ENCODE data around the gene FBH1. TPM values are rescaled to one million over a fixed set of nuclear protein-coding genes. Genes with fewer than 3 reads are reported as not detected.

The FBH1 gene
- total RNA-seq, 4 donors from 2014 or later: 62.6 to 96.9 (median 68.2) TPM

DNA sequence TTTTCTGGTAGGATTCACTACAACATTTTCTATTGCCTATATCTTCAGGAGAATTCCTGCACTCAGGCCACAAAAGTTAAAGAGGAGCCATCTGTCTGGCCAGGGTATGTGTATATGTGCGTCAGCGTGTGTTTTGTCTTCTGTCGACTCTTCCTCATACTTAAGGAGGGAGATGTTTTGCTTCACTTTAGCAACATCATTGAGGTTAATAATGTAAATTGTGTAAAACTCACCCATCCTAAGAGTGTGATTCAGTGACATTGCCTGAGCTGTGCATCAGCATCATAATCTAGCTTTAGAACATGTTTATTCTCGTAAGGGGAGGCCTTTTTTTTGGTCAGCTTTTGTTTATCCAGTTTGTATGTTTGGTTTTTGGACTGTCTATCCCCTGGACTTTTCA, 23.7 kb downstream of the FBH1 start:
- TF ChIP-seq, protein P1, sequence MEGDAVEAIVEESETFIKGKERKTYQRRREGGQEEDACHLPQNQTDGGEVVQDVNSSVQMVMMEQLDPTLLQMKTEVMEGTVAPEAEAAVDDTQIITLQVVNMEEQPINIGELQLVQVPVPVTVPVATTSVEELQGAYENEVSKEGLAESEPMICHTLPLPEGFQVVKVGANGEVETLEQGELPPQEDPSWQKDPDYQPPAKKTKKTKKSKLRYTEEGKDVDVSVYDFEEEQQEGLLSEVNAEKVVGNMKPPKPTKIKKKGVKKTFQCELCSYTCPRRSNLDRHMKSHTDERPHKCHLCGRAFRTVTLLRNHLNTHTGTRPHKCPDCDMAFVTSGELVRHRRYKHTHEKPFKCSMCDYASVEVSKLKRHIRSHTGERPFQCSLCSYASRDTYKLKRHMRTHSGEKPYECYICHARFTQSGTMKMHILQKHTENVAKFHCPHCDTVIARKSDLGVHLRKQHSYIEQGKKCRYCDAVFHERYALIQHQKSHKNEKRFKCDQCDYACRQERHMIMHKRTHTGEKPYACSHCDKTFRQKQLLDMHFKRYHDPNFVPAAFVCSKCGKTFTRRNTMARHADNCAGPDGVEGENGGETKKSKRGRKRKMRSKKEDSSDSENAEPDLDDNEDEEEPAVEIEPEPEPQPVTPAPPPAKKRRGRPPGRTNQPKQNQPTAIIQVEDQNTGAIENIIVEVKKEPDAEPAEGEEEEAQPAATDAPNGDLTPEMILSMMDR (IDR thresholded peaks at IDR 0.05 in 4 of 5, conservative IDR thresholded peaks at IDR 0.05 in 1 of 5): no peak
- no peak for TF ChIP-seq POLR2A (IDR thresholded peaks at IDR 0.05)
- intact Hi-C loops (cut with DNase I; ENCODE audit: low total_unique reads) (no loop called here), in situ Hi-C loops (cut with MboI; ENCODE audit: low sequenced_read_pairs in 4 of 4) (no loop called here)
- no peak for ATAC-seq
- H3K4me1 ChIP-seq: peaks cover 0 to 4% of the 10 kb centered on the region in 2 donors
- H3K4me3 ChIP-seq: no peak overlapping the region
- H3K27me3 ChIP-seq: no peaks in the 10 kb centered on the region
- H3K27ac ChIP-seq: no peak overlapping the region
- peaks cover 0 to 100% of the 10 kb centered on the region in 2 donors for H3K36me3 ChIP-seq
- no peaks in the 10 kb centered on the region for H3K9me3 ChIP-seq
- no peak for DNase-seq

GRCh38 chr10:5915451-5915850, 25.4 kb downstream of the FBH1 start:
- Histone ChIP-seq H3K4me3 (no peak overlapping the region), H3K27ac (no peak overlapping the region), H3K4me1 (peaks cover 0 to 2% of the 10 kb centered on the region in 2 donors), H3K9me3 (no peaks in the 10 kb centered on the region), H3K27me3 (no peaks in the 10 kb centered on the region), H3K36me3 (peaks cover 0 to 99% of the 10 kb centered on the region in 2 donors)
- intact Hi-C loops (cut with DNase I; ENCODE audit: low total_unique reads) (no loop called here), in situ Hi-C loops (cut with MboI; ENCODE audit: low sequenced_read_pairs in 4 of 4) (no loop called here)
- DNase-seq (no peak), ATAC-seq (no peak)
- TF ChIP-seq POLR2A (IDR thresholded peaks at IDR 0.05): no peak
- TF ChIP-seq, protein P1 (IDR thresholded peaks at IDR 0.05 in 4 of 5, conservative IDR thresholded peaks at IDR 0.05 in 1 of 5): no peak

DNA sequence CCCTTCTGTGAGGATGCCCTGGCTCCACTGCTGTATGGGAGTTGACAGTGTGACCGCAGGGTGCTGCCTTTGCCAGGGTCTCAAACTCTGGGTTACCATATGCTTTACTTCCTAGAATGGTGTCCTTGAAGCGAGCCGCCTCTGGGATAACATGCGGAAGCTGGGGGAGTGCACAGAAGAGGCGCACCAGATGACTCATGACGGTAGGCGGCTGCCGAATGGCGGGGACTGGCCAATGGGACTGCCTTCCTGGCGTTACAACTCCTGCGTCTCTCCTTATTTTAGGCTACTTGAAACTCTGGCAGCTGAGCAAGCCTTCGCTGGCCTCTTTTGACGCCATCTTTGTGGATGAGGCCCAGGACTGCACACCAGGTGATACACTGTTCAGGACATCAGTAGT, 27.3 kb downstream of the FBH1 start:
- H3K27ac ChIP-seq: no peak overlapping the region
- no peaks in the 10 kb centered on the region for H3K9me3 ChIP-seq
- intact Hi-C loops (cut with DNase I; ENCODE audit: low total_unique reads) (no loop called here), in situ Hi-C loops (cut with MboI; ENCODE audit: low sequenced_read_pairs in 4 of 4) (no loop called here)
- TF ChIP-seq POLR2A (IDR thresholded peaks at IDR 0.05): no peak
- TF ChIP-seq, protein P1 (IDR thresholded peaks at IDR 0.05 in 4 of 5, conservative IDR thresholded peaks at IDR 0.05 in 1 of 5): no peak
- no peaks in the 10 kb centered on the region for H3K4me1 ChIP-seq
- peaks cover 5 to 99% of the 10 kb centered on the region in 2 donors for H3K36me3 ChIP-seq
- no peak overlapping the region for H3K4me3 ChIP-seq
- no peak for DNase-seq
- ATAC-seq: no peak
- H3K27me3 ChIP-seq: no peaks in the 10 kb centered on the region

DNA sequence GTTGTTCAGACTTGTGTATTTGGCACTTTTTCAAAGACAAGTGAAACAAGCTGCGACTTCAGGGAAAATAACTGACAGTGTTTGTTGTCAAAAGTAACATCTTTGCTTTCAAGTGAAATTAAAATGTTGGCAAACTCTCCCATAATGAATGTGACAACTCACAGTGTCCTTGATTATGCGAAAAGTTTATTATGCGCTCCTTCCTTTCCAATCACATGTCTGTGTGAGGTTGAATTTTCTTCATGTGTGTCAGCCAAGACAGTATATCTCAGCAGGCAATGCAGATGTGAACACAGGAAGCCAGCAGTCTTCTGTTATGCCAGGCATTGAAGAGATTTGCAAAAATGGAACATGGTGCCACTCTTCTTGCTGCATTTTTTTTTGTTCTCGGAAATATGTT, 28.7 kb downstream of the FBH1 start:
- no peak for ATAC-seq
- H3K9me3 ChIP-seq: no peaks in the 10 kb centered on the region
- no peak overlapping the region for H3K4me3 ChIP-seq
- in situ Hi-C loops (cut with MboI; ENCODE audit: low sequenced_read_pairs in 4 of 4) (no loop called here), intact Hi-C loops (cut with DNase I; ENCODE audit: low total_unique reads) (no loop called here)
- no peak for TF ChIP-seq POLR2A (IDR thresholded peaks at IDR 0.05)
- TF ChIP-seq, protein P1 (IDR thresholded peaks at IDR 0.05 in 4 of 5, conservative IDR thresholded peaks at IDR 0.05 in 1 of 5): no peak
- no peak for DNase-seq
- no peak overlapping the region for H3K27ac ChIP-seq
- H3K27me3 ChIP-seq: no peaks in the 10 kb centered on the region
- H3K36me3 ChIP-seq: peaks cover 5 to 99% of the 10 kb centered on the region in 2 donors
- no peaks in the 10 kb centered on the region for H3K4me1 ChIP-seq

- in situ Hi-C loops (cut with MboI; ENCODE audit: low sequenced_read_pairs in 4 of 4): no loop called here
- Histone ChIP-seq H3K36me3 (peaks cover 5 to 99% of the 10 kb centered on the region in 2 donors), H3K27me3 (no peaks in the 10 kb centered on the region), H3K4me3 (no peak overlapping the region), H3K4me1 (no peaks in the 10 kb centered on the region), H3K9me3 (no peaks in the 10 kb centered on the region), H3K27ac (no peak overlapping the region)
- no peak for ATAC-seq
- intact Hi-C loops (cut with DNase I; ENCODE audit: low total_unique reads): no loop called here
- no peak for DNase-seq
- TF ChIP-seq, protein P1 (IDR thresholded peaks at IDR 0.05 in 4 of 5, conservative IDR thresholded peaks at IDR 0.05 in 1 of 5): no peak
- TF ChIP-seq POLR2A (IDR thresholded peaks at IDR 0.05): no peak
Measured at GRCh38 chr10:5919568-5919967, 29.5 kb downstream of the FBH1 start.

Measured in gastrocnemius medialis (tissue), 4 donors.